ENCODE results near the gene EFCAB7. TPM values are rescaled to one million over a fixed set of nuclear protein-coding genes. Genes with fewer than 3 reads are reported as not detected.

Gene EFCAB7
- total and polyA plus RNA-seq, 8 donors = 2.6 to 14.9 (median 3.0) TPM; not detected in 1

DNA sequence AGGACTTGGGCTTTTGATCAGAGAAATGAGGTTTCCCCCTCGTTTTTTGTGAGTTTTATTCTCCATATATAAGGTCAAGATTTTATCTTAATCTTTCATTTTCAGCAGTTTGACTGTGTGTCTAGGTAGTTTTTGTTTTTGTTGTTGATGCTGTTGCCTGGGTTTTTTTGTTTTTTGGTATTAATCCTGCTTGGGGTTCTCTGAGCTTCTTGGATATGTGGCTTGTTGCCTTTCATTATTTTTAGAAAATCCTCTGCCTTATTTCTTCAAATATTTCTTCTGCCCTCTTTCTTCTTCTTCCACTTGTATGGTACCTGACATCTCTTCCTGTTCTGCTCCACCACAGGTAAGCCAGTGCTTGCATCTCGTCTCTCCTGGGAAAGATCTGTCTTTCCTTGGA, 25.0 kb downstream of the EFCAB7 start:
- no peaks in the 10 kb centered on the region for H3K27me3 ChIP-seq
- H3K36me3 ChIP-seq = peaks cover 0 to 34% (median 17%) of the 10 kb centered on the region in 4 donors
- H3K4me3 ChIP-seq = no peak overlapping the region
- intact Hi-C loops (cut with DNase I; ENCODE audit: low total_unique reads) = no loop called here
- no peaks in the 10 kb centered on the region for H3K4me1 ChIP-seq
- DNase-seq = no peak
- H3K9me3 ChIP-seq = no peaks in the 10 kb centered on the region
- 88 to 93% (median 91%) methylated on average over 2 of the region's 2 CpGs for WGBS, 5 donors
- no peak overlapping the region for H3K27ac ChIP-seq
- TF ChIP-seq EP300 (IDR thresholded peaks at IDR 0.05) = no peak
- TF ChIP-seq, protein P1, sequence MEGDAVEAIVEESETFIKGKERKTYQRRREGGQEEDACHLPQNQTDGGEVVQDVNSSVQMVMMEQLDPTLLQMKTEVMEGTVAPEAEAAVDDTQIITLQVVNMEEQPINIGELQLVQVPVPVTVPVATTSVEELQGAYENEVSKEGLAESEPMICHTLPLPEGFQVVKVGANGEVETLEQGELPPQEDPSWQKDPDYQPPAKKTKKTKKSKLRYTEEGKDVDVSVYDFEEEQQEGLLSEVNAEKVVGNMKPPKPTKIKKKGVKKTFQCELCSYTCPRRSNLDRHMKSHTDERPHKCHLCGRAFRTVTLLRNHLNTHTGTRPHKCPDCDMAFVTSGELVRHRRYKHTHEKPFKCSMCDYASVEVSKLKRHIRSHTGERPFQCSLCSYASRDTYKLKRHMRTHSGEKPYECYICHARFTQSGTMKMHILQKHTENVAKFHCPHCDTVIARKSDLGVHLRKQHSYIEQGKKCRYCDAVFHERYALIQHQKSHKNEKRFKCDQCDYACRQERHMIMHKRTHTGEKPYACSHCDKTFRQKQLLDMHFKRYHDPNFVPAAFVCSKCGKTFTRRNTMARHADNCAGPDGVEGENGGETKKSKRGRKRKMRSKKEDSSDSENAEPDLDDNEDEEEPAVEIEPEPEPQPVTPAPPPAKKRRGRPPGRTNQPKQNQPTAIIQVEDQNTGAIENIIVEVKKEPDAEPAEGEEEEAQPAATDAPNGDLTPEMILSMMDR (IDR thresholded peaks at IDR 0.05) = no peak
- no peak for TF ChIP-seq POLR2A (IDR thresholded peaks at IDR 0.05)
- no peak for TF ChIP-seq POLR2AphosphoS5 (IDR thresholded peaks at IDR 0.05)

DNA sequence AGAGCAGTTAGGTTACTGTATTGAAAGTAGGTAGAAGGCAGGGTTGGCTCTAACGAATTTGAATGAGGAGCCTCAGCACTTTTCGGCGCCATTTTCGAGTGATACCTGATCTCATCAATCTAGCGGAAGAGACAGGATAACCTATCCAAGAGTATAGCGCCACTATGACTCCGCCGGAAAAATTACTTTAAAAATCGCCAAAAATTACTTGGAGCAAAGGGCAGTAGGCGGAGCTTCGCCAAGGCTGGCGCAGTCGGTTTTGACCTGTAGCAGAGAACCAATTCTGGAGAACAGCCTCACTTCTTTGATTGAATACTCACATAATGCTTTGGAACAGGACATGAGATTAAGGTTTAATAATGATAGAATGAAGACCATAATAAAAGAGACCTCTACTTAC, 25.6 kb downstream of the EFCAB7 start:
- intact Hi-C loops (cut with DNase I; ENCODE audit: low total_unique reads) = no loop called here
- Histone ChIP-seq H3K27me3 (no peaks in the 10 kb centered on the region), H3K9me3 (no peaks in the 10 kb centered on the region), H3K27ac (no peak overlapping the region), H3K36me3 (peaks cover 0 to 38% (median 18%) of the 10 kb centered on the region in 4 donors), H3K4me3 (no peak overlapping the region), H3K4me1 (no peaks in the 10 kb centered on the region)
- WGBS, 5 donors = 89 to 96% (median 95%) methylated on average over 13 of the region's 13 CpGs
- no peak for DNase-seq
- no peak for TF ChIP-seq POLR2A (IDR thresholded peaks at IDR 0.05)
- no peak for TF ChIP-seq POLR2AphosphoS5 (IDR thresholded peaks at IDR 0.05)
- no peak for TF ChIP-seq EP300 (IDR thresholded peaks at IDR 0.05)
- TF ChIP-seq, protein P1 (IDR thresholded peaks at IDR 0.05) = no peak

DNA sequence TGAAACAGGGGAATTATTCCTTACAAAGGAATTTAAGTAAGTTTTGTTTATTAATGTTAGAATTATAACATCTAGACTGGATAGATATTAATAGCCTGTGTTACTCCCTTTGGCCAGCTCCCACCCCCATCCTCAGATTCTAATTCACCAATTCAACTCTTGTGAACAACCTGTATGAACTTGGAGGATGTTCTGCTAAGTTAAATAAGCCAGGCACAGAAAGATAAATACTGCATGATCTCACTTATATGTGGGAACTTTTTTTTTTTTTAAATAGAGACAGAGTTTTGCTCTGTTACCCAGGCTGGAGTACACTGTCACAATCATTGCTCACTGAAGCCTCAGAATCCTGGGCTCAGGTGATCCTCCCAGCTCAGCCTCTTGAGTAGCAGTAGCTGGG, 32.2 kb downstream of the EFCAB7 start:
- peak in 1 of 2 donors; percentile 3 for DNase-seq
- TF ChIP-seq POLR2A (IDR thresholded peaks at IDR 0.05) = no peak
- TF ChIP-seq POLR2AphosphoS5 (IDR thresholded peaks at IDR 0.05) = no peak
- TF ChIP-seq, protein P1 (IDR thresholded peaks at IDR 0.05) = no peak
- TF ChIP-seq EP300 (IDR thresholded peaks at IDR 0.05) = no peak
- H3K9me3 ChIP-seq = no peaks in the 10 kb centered on the region
- intact Hi-C loops (cut with DNase I; ENCODE audit: low total_unique reads) = no loop called here
- H3K27me3 ChIP-seq = no peaks in the 10 kb centered on the region
- peaks cover 0 to 15% (median 9%) of the 10 kb centered on the region in 4 donors for H3K36me3 ChIP-seq
- no peak overlapping the region for H3K27ac ChIP-seq
- H3K4me1 ChIP-seq = no peaks in the 10 kb centered on the region
- no peak overlapping the region for H3K4me3 ChIP-seq

DNA sequence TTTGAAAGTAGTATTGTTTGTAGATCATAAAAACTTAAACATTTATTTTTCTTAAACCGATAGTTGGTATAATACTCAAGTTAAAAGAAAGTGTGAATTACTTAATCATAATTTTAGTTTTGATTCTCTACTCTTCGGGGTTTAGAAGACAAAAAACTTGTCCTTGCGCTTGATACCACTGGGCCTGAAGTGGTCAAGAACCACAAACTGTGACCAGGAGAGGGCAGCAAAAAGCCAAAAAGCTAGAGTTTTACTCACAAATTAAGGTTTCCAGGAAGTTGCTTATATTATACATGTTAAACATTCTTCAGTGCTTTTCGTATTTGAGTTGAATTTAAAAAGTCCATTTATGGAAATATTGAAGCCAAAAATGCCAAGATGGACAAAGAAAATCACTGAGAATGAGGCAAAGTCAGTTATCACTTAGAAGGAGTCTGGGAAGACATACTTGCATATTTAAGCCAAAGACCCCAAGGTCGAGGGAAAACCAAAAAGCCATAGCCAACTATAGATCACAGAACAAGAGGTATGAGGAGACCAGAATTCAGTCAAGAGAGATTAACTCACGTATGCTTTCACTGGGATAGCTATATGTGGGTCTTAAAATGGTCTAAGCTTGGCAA, 34.2 kb downstream of the EFCAB7 start:
- DNase-seq = peak in 1 of 2 donors; percentile 56
- Histone ChIP-seq H3K36me3 (peaks cover 0 to 10% (median 3%) of the 10 kb centered on the region in 4 donors), H3K9me3 (no peaks in the 10 kb centered on the region), H3K4me3 (no peak overlapping the region), H3K27ac (no peak overlapping the region), H3K4me1 (no peaks in the 10 kb centered on the region), H3K27me3 (no peaks in the 10 kb centered on the region)
- 67 to 76% (median 73%) methylated on average over 6 of the region's 6 CpGs for WGBS, 5 donors
- TF ChIP-seq EP300 (IDR thresholded peaks at IDR 0.05) (no peak), POLR2AphosphoS5 (IDR thresholded peaks at IDR 0.05) (no peak)
- TF ChIP-seq, protein P1 (IDR thresholded peaks at IDR 0.05) = peak in 2 of 7 experiments; percentile 35
- intact Hi-C loops (cut with DNase I; ENCODE audit: low total_unique reads) = no loop called here
